ENCODE results near the gene NACC1. TPM values are rescaled to one million over a fixed set of nuclear protein-coding genes. Genes with fewer than 3 reads are reported as not detected.

NACC1 gene
- total and polyA plus RNA-seq, 2 of the 13 experiments (the other 11 are each of a cell fraction or from before 2014, with no cell fraction given): 31.8 to 42.3 TPM

GRCh38 chr19:13102666-13103580 lies 15.1 kb upstream of the NACC1 start, which contains the start of gene LYL1 (continued):
- TF ChIP-seq, protein P1, sequence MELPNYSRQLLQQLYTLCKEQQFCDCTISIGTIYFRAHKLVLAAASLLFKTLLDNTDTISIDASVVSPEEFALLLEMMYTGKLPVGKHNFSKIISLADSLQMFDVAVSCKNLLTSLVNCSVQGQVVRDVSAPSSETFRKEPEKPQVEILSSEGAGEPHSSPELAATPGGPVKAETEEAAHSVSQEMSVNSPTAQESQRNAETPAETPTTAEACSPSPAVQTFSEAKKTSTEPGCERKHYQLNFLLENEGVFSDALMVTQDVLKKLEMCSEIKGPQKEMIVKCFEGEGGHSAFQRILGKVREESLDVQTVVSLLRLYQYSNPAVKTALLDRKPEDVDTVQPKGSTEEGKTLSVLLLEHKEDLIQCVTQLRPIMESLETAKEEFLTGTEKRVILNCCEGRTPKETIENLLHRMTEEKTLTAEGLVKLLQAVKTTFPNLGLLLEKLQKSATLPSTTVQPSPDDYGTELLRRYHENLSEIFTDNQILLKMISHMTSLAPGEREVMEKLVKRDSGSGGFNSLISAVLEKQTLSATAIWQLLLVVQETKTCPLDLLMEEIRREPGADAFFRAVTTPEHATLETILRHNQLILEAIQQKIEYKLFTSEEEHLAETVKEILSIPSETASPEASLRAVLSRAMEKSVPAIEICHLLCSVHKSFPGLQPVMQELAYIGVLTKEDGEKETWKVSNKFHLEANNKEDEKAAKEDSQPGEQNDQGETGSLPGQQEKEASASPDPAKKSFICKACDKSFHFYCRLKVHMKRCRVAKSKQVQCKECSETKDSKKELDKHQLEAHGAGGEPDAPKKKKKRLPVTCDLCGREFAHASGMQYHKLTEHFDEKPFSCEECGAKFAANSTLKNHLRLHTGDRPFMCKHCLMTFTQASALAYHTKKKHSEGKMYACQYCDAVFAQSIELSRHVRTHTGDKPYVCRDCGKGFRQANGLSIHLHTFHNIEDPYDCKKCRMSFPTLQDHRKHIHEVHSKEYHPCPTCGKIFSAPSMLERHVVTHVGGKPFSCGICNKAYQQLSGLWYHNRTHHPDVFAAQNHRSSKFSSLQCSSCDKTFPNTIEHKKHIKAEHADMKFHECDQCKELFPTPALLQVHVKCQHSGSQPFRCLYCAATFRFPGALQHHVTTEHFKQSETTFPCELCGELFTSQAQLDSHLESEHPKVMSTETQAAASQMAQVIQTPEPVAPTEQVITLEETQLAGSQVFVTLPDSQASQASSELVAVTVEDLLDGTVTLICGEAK (IDR thresholded peaks at IDR 0.05): no peak
- TF ChIP-seq, protein P1 (CRISPR knock-in tag; IDR thresholded peaks at IDR 0.05): 0 out of 2 replicates have a peak, but pooled peaks have one; percentile 56
- TF ChIP-seq, protein P2, sequence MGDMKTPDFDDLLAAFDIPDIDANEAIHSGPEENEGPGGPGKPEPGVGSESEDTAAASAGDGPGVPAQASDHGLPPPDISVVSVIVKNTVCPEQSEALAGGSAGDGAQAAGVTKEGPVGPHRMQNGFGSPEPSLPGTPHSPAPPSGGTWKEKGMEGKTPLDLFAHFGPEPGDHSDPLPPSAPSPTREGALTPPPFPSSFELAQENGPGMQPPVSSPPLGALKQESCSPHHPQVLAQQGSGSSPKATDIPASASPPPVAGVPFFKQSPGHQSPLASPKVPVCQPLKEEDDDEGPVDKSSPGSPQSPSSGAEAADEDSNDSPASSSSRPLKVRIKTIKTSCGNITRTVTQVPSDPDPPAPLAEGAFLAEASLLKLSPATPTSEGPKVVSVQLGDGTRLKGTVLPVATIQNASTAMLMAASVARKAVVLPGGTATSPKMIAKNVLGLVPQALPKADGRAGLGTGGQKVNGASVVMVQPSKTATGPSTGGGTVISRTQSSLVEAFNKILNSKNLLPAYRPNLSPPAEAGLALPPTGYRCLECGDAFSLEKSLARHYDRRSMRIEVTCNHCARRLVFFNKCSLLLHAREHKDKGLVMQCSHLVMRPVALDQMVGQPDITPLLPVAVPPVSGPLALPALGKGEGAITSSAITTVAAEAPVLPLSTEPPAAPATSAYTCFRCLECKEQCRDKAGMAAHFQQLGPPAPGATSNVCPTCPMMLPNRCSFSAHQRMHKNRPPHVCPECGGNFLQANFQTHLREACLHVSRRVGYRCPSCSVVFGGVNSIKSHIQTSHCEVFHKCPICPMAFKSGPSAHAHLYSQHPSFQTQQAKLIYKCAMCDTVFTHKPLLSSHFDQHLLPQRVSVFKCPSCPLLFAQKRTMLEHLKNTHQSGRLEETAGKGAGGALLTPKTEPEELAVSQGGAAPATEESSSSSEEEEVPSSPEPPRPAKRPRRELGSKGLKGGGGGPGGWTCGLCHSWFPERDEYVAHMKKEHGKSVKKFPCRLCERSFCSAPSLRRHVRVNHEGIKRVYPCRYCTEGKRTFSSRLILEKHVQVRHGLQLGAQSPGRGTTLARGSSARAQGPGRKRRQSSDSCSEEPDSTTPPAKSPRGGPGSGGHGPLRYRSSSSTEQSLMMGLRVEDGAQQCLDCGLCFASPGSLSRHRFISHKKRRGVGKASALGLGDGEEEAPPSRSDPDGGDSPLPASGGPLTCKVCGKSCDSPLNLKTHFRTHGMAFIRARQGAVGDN (CRISPR knock-in tag; IDR thresholded peaks at IDR 0.05): peak; percentile 90
- TF ChIP-seq, protein P3, sequence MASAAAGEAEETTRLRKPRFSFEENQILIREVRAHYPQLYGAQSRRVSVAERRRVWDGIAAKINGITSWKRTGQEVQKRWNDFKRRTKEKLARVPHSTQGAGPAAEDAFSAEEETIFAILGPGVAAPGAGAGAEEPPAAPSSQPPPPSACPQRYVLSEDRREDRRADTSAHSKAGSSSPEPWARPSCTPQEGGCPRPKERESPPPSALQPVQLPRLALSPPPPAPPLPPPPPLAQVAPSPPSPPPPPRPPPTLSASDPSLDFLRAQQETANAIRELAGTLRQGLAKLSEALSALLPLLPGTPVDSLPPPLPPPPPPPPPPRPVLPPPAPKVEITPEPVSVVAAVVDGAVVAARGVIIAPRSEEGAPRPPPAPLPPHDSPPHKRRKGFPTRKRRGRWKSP (CRISPR knock-in tag; IDR thresholded peaks at IDR 0.05): 0 out of 2 replicates have a peak, but pooled peaks have one; percentile 24
- TF ChIP-seq HMG20A (CRISPR knock-in tag; IDR thresholded peaks at IDR 0.05; ENCODE audit: borderline replicate concordance) (no peak), ZBTB42 (CRISPR knock-in tag; IDR thresholded peaks at IDR 0.05) (0 out of 2 replicates have a peak, but pooled peaks have one; percentile 50), ZNF839 (CRISPR knock-in tag; IDR thresholded peaks at IDR 0.05; ENCODE audit: borderline replicate concordance) (peak; percentile 45; the same call in 1 of the 2 replicates), ZFY (CRISPR knock-in tag; IDR thresholded peaks at IDR 0.05) (peak; percentile 84), RBFOX2 (IDR thresholded peaks at IDR 0.05; ENCODE audit: low read depth, low read length) (peak; percentile 64)
- TF ChIP-seq, protein P4, sequence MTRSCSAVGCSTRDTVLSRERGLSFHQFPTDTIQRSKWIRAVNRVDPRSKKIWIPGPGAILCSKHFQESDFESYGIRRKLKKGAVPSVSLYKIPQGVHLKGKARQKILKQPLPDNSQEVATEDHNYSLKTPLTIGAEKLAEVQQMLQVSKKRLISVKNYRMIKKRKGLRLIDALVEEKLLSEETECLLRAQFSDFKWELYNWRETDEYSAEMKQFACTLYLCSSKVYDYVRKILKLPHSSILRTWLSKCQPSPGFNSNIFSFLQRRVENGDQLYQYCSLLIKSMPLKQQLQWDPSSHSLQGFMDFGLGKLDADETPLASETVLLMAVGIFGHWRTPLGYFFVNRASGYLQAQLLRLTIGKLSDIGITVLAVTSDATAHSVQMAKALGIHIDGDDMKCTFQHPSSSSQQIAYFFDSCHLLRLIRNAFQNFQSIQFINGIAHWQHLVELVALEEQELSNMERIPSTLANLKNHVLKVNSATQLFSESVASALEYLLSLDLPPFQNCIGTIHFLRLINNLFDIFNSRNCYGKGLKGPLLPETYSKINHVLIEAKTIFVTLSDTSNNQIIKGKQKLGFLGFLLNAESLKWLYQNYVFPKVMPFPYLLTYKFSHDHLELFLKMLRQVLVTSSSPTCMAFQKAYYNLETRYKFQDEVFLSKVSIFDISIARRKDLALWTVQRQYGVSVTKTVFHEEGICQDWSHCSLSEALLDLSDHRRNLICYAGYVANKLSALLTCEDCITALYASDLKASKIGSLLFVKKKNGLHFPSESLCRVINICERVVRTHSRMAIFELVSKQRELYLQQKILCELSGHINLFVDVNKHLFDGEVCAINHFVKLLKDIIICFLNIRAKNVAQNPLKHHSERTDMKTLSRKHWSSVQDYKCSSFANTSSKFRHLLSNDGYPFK (CRISPR knock-in tag; IDR thresholded peaks at IDR 0.05; ENCODE audit: borderline replicate concordance): peak; percentile 47; the same call in 1 of the 2 replicates

Measured in HepG2 (cell line).